Endothelial cell of umbilical vein (primary cell): ENCODE results near the gene DEPDC5. TPM values are rescaled to one million over a fixed set of nuclear protein-coding genes. Genes with fewer than 3 reads are reported as not detected.

Source experiments
- BruUV-seq: library from RNA; stranded (reverse); fragments of 400-500 nt; replicated peaks from 2 replicates; lab custom pipeline; 2021; lab: Mats Ljungman, UMichigan
- CTCF ChIA-PET: fragments of 300-600, 350-600 bp; sonication (Branson Sonifier 250); formaldehyde crosslinking; loops from one replicate; lab custom pipeline; 2021; ENCODE audit warnings: antibody characterized with exemption, inconsistent platforms; lab: Charles Lee
- POLR2A ChIA-PET: fragments of 300-600, 350-600 bp; sonication (Branson Sonifier 250); formaldehyde crosslinking; loops from one replicate; lab custom pipeline; 2021; ENCODE audit warnings: antibody characterized with exemption, inconsistent platforms; lab: Charles Lee
- DNase-seq: peaks from one replicate; pipeline ENCODE4 v3.0.0-alpha.2; 2011; ENCODE audit warnings: low read depth, low spot score
- FAIRE-seq: peaks from 2 replicates; lab custom pipeline; 2011; peaks lifted over from hg19 to GRCh38; lab: Jason Lieb, UNC
- H2AFZ ChIP-seq: 2 replicates; pipeline ENCODE4 v1.6.0; 2012; ENCODE audit warnings: low read depth, low read length, control low read depth, inconsistent platforms
- H3K27ac ChIP-seq: 2 replicates; pipeline ENCODE4 v1.5.1; 2011; ENCODE audit warnings: low read depth, mild to moderate bottlenecking, control low read depth, low read length, moderate library complexity; ENCODE audit not compliant: insufficient read depth
- H3K27me3 ChIP-seq, 2 experiments: 2 replicates each; pipeline versions ENCODE4 v1.6.0 to v1.6.1; 2011; ENCODE audit warnings: low read length in 2 of 2, mixed read lengths in 1 of 2; ENCODE audit not compliant: control insufficient read depth in 2 of 2, insufficient read depth in 2 of 2
- H3K36me3 ChIP-seq, 2 experiments: 2 replicates in 1 of 2; 3 replicates in 1 of 2; pipeline ENCODE4 v1.5.1; 2011; ENCODE audit warnings: low read length in 2 of 2, mild to moderate bottlenecking in 1 of 2, moderate library complexity in 1 of 2; ENCODE audit not compliant: control insufficient read depth in 2 of 2, insufficient read depth in 2 of 2; ENCODE audit errors: extremely low read depth in 1 of 2
- H3K4me1 ChIP-seq: 3 replicates; pipeline ENCODE4 v1.5.1; 2011; ENCODE audit warnings: mild to moderate bottlenecking, low read length; ENCODE audit not compliant: control insufficient read depth, insufficient read depth; ENCODE audit errors: extremely low read depth
- H3K4me2 ChIP-seq: 2 replicates; pipeline ENCODE4 v1.6.1; 2011; ENCODE audit warnings: low read length, control low read depth, mixed read lengths; ENCODE audit not compliant: insufficient read depth
- H3K4me3 ChIP-seq, 3 experiments: fragments of 200-600 bp in 1 of 3; sonication (generic), shearing (Covaris generic) in 1 of 3; replicated peaks in 1 of 3; 2 replicates each; pipeline ENCODE4 v1.5.1; 2011 to 2016; ENCODE audit warnings: control low read depth in 3 of 3, low read length in 3 of 3, mild to moderate bottlenecking in 2 of 3, inconsistent platforms in 1 of 3, low read depth in 1 of 3, moderate library complexity in 1 of 3; ENCODE audit not compliant: insufficient read depth in 1 of 3
- H3K79me2 ChIP-seq: 2 replicates; pipeline ENCODE4 v1.6.0; 2012; ENCODE audit warnings: low read length, inconsistent platforms; ENCODE audit not compliant: control insufficient read depth, insufficient read depth
- H3K9ac ChIP-seq: replicated peaks from 2 replicates; pipeline ENCODE3; 2011; ENCODE audit warnings: low read length, control low read depth; ENCODE audit not compliant: insufficient read depth; ENCODE audit errors: extremely low read depth
- H3K9me1 ChIP-seq: replicated peaks from 3 replicates; pipeline ENCODE4 v1.6.0; 2011; ENCODE audit warnings: mild to moderate bottlenecking, low read length; ENCODE audit not compliant: control insufficient read depth, insufficient read depth; ENCODE audit errors: extremely low read depth
- H3K9me3 ChIP-seq: replicated peaks from 2 replicates; pipeline ENCODE4 v1.5.1; 2012; ENCODE audit warnings: low read length, inconsistent platforms; ENCODE audit not compliant: control insufficient read depth, insufficient read depth
- H4K20me1 ChIP-seq: replicated peaks from 2 replicates; pipeline ENCODE3; 2011; ENCODE audit warnings: mild to moderate bottlenecking, low read length; ENCODE audit not compliant: control insufficient read depth, insufficient read depth; ENCODE audit errors: extremely low read depth
- EZH2 ChIP-seq: IDR thresholded peaks from 2 replicates; pipeline ENCODE4 v1.6.1; 2012; ENCODE audit warnings: borderline replicate concordance, low read depth, mild to moderate bottlenecking, moderate library complexity, low read length, inconsistent platforms; ENCODE audit not compliant: severe bottlenecking
- JUN ChIP-seq: IDR thresholded peaks from 2 replicates; pipeline ENCODE4 v1.6.1; 2011; ENCODE audit warnings: borderline replicate concordance, low read depth; ENCODE audit not compliant: insufficient read length, insufficient read depth
- MAX ChIP-seq: IDR thresholded peaks from 2 replicates; pipeline ENCODE4 v1.6.1; 2011; ENCODE audit not compliant: insufficient read depth, insufficient read length
- POLR2AphosphoS5 ChIP-seq: IDR thresholded peaks from 2 replicates; pipeline ENCODE4 v1.6.1; 2012; ENCODE audit warnings: low read depth, mild to moderate bottlenecking, control low read depth, low read length, moderate library complexity; ENCODE audit not compliant: insufficient read depth
- dilution Hi-C: fragments of 300-500 bp; cut with MboI; formaldehyde crosslinking; loops from one replicate; pipeline ENCODE4 v1.15.0; 2019; ENCODE audit warnings: low sequenced_read_pairs; ENCODE audit not compliant: extremely low pct_ligation_motif_present
- intact Hi-C: fragments of 100-400 bp; cut with micrococcal nuclease; formaldehyde crosslinking; loops from one replicate; pipeline ENCODE4 v1.10.0; 2022
- polyA plus RNA-seq, 4 experiments: library from polyadenylated mRNA; depleted of rRNA in 3 of 4; stranded (reverse) in 3 of 4; unstranded in 1 of 4; fragments of >200 nt; gene quantifications; 2 replicates each; pipeline versions ENCODE4 v1.2.1 to v1.2.3, GENCODE V29; 2011 to 2012; ENCODE audit warnings: missing spikeins in 1 of 4
- total RNA-seq: library from RNA; stranded (reverse); gene quantifications from 2 replicates; pipeline ENCODE4 v1.2.3, GENCODE V29; 2021

Gene DEPDC5
- total and polyA plus RNA-seq, 2 donors (not counting 3 experiments of a cell fraction or from before 2014, with no cell fraction given): 13.1 to 36.6 TPM

GRCh38 chr22:31906569-31906968 is 152.8 kb downstream of the DEPDC5 start:
- no peaks in the 10 kb centered on the region for H4K20me1 ChIP-seq
- H3K79me2 ChIP-seq: no peaks in the 10 kb centered on the region
- dilution Hi-C loops (no loop called here), intact Hi-C loops (no loop called here)
- no peak for FAIRE-seq
- peaks cover 0 to 8% of the 10 kb centered on the region in 2 experiments for H3K36me3 ChIP-seq
- BruUV-seq: no TSS peak
- no peaks in the 10 kb centered on the region for H3K27me3 ChIP-seq
- H3K27ac ChIP-seq: no peak overlapping the region
- no peaks in the 10 kb centered on the region for H3K9me3 ChIP-seq
- H3K4me3 ChIP-seq: no peak overlapping the region
- H3K4me2 ChIP-seq: no peak overlapping the region
- CTCF ChIA-PET: no interaction called here
- no peaks in the 10 kb centered on the region for H3K9me1 ChIP-seq
- POLR2A ChIA-PET: no interaction called here
- no peak overlapping the region for H3K9ac ChIP-seq
- TF ChIP-seq POLR2AphosphoS5: no peak
- no peak for DNase-seq
- peaks cover 6% of the 10 kb centered on the region for H3K4me1 ChIP-seq
- no peak overlapping the region for H2AFZ ChIP-seq

GRCh38 chr22:31909977-31910376 is 156.2 kb downstream of the DEPDC5 start:
- ChIA-PET CTCF (interaction anchor here (0.6 to 1.0 kb wide), 2 partner anchors 39 to 60 kb away, joined by 3 to 4 read pairs; no protein-coding TSS in a partner anchor), POLR2A (no interaction called here)
- no peak overlapping the region for H3K27ac ChIP-seq
- no peak overlapping the region for H3K4me2 ChIP-seq
- BruUV-seq: no TSS peak
- FAIRE-seq (peak; percentile 8), DNase-seq (no peak)
- no peaks in the 10 kb centered on the region for H3K79me2 ChIP-seq
- no peaks in the 10 kb centered on the region for H3K9me3 ChIP-seq
- H3K36me3 ChIP-seq: peaks cover 0 to 8% of the 10 kb centered on the region in 2 experiments
- dilution Hi-C loops (no loop called here), intact Hi-C loops (no loop called here)
- H3K4me3 ChIP-seq: no peak overlapping the region
- no peak overlapping the region for H3K9ac ChIP-seq
- TF ChIP-seq POLR2AphosphoS5 (no peak), EZH2 (no peak), JUN (no peak), MAX (no peak)
- H4K20me1 ChIP-seq: no peaks in the 10 kb centered on the region
- no peaks in the 10 kb centered on the region for H3K9me1 ChIP-seq
- H3K4me1 ChIP-seq: peaks cover 3% of the 10 kb centered on the region
- H3K27me3 ChIP-seq: no peaks in the 10 kb centered on the region
- H2AFZ ChIP-seq: no peak overlapping the region
